D721Med (cell line): Measurements from ENCODE around the gene ARID3C.

ENCODE experiments used
- DNase-seq: peaks from one replicate; pipeline ENCODE4 v3.0.0; 2011; ENCODE audit warnings: low spot score; ENCODE audit not compliant: insufficient read length
- FAIRE-seq: peaks from 2 replicates; lab custom pipeline; 2011; peaks lifted over from hg19 to GRCh38; lab: Jason Lieb, UNC
- TF ChIP-seq, protein P1 (sequence below): IDR thresholded peaks from 2 replicates; pipeline ENCODE4 v1.5.1; 2012; ENCODE audit warnings: mild to moderate bottlenecking, control low read depth; ENCODE audit not compliant: insufficient read depth; ENCODE audit errors: missing control alignments

ARID3C gene

DNA sequence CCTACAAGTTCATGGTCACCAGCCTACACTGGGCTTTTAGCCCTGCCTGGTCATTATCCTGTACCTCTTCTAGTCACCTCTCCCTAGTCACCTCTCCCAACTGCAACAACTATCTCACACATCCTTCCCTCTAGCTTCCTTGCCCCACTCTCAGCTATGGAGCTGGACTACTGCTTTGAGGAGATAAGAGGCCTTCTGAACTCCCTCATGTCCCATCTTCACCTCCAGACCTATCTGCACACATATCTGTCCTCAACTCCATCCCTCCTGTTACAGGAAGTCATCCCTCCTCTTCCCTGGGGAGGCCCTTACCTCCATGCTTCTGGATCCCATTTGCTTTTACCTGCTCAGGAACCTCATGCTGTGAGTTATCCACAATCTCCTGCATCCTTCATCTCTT is 22.7 kb downstream of the ARID3C start:
- DNase-seq = no peak
- no peak for FAIRE-seq

DNA sequence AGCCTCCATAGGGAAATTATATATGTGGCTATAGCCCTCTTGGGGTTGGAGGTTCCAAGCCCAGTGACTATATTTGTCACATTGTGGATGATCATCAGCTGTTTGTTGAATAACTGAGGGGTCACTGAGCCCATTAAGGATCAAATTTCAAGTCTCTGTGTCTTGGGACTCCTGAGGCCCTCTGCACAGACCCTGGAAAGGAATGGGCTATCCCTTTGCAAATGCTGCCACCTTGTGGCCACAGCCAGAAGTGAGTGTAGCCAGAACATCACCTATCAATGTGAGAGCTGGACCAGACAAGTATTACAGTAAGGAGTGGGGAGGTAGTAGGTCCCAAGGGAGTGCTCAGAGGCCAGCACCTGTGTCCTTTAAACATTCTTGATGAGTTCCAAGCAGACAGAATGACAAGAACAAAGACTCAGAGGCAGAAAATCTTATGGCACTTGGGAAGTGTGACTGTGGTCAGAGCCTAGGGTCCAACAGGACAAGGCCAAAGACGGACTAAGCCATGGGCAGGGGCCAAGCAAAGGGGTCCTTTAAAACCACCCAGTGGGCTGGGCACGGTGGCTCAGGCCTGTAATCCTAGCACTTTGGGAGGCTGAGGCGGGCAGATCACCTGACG is 25.1 kb downstream of the ARID3C start:
- FAIRE-seq (peak; percentile 85), DNase-seq (peak; percentile 89)
- TF ChIP-seq, protein P1, sequence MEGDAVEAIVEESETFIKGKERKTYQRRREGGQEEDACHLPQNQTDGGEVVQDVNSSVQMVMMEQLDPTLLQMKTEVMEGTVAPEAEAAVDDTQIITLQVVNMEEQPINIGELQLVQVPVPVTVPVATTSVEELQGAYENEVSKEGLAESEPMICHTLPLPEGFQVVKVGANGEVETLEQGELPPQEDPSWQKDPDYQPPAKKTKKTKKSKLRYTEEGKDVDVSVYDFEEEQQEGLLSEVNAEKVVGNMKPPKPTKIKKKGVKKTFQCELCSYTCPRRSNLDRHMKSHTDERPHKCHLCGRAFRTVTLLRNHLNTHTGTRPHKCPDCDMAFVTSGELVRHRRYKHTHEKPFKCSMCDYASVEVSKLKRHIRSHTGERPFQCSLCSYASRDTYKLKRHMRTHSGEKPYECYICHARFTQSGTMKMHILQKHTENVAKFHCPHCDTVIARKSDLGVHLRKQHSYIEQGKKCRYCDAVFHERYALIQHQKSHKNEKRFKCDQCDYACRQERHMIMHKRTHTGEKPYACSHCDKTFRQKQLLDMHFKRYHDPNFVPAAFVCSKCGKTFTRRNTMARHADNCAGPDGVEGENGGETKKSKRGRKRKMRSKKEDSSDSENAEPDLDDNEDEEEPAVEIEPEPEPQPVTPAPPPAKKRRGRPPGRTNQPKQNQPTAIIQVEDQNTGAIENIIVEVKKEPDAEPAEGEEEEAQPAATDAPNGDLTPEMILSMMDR = peak; percentile 97

More for the DNA sequence above, 22.7 kb downstream of the ARID3C start:
- TF ChIP-seq, protein P1 = no peak

DNA sequence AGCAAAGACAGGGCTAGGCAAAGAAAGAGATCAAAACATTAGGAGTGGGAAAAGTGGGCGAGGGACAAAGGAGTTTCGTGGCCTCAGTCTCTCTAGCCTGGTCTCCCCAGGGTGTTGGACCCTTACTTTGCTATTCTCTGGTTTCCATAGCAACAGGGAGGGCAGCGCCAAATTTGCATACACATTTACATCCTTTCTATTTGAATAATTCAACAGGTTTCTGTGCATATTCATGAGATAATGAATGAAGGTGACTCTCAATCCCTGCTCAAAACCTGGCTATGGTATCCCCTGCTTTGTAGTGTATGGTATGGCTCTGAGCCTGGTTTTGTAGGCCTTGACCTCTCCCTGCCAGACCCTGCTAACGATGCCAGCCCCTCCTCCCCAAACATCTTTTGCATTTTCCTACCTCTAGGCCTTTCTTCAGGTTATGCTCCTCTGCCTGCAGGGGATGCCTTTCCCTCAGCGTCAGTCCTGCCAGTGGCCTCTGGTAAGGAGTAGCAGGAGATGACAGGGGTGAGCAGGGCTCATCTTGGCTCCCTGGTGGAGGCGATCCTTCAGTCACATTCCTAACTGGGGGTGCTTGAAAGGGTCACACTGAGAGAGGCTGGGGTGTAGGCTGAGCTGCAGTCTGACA is 26.8 kb downstream of the ARID3C start:
- TF ChIP-seq, protein P1 = no peak
- FAIRE-seq (no peak), DNase-seq (no peak)

DNA sequence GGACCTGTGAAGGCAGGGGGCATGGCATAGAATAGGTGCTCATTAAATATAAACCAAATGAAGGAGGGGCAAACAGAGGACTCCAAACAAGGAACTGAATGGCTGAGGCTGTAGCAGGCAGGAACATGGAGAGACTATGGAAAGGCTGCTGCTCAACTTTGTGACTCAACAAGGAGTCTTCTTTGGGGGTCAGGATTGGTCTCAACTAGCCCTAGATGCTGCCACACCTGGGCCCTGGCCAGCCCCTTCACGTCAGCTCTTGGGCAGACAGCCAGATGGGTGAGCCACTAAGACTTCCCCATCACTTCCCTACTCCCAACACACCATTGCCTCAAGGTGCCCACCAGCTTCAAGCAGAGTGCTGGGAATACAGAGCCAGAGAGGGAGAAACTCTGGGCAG is 28.0 kb downstream of the ARID3C start:
- DNase-seq (no peak), FAIRE-seq (no peak)
- TF ChIP-seq, protein P1 = no peak

DNA sequence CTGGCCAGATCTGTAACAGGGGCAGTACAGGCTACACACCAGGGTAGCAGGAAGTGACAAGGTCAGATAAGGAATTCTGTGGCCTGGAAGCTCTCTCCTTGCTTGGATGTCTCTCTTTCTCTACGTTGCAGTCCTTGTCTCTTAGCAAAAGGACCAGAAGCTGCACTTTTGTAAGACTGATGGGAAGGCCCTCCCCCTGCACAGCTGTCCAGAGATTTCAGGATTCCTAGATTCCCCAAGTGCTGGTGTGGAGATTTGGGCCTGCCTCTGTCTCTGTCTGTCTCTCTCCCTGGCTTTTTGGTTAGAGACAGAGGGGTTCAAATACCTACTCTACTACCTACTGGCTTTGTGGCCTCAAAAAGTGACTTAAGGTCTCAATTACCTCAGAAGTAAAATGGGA is 29.3 kb downstream of the ARID3C start:
- FAIRE-seq = no peak
- TF ChIP-seq, protein P1 = no peak
- DNase-seq = no peak

DNA sequence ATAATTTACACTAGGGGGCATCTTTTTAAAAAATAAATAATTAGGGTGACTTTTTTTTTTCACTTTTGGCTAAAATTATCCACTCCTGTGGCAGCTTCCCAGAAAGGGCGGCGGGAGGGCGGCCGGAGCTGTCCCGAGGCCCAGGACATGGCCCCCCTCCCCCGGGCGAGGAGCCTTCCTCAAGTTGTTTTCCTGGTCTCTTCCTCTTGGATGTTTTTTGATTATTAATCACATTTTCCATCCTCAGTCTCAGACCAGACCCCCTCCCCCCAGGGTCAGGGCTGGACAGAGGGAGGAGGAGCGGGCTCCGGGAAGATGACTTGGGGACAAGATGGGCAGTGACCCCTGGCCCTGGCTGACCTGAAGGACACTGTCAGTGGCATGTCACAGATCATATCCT is 34.7 kb downstream of the ARID3C start:
- FAIRE-seq = no peak
- TF ChIP-seq, protein P1 = no peak
- no peak for DNase-seq
